ENCODE measurements around the gene CFAP97D2. TPM values are rescaled to one million over a fixed set of nuclear protein-coding genes. Genes with fewer than 3 reads are reported as not detected.
"Not testable (repeated sequence)": the region's sequence is repeated elsewhere in the genome, so short reads cannot be mapped to it uniquely, and the experiment has no call there.

Gene CFAP97D2
- polyA plus RNA-seq, 4 donors = 10.1 TPM; not detected in 3

GRCh38 chr13:114260814-114261213, 81.8 kb downstream of the CFAP97D2 start:
- no peak for DNase-seq (ENCODE audit: low read depth in 4 of 4, low spot score in 3 of 4)

GRCh38 chr13:114261328-114261965, 82.4 kb downstream of the CFAP97D2 start:
- DNase-seq (ENCODE audit: low read depth in 4 of 4, low spot score in 3 of 4) = no peak

DNA sequence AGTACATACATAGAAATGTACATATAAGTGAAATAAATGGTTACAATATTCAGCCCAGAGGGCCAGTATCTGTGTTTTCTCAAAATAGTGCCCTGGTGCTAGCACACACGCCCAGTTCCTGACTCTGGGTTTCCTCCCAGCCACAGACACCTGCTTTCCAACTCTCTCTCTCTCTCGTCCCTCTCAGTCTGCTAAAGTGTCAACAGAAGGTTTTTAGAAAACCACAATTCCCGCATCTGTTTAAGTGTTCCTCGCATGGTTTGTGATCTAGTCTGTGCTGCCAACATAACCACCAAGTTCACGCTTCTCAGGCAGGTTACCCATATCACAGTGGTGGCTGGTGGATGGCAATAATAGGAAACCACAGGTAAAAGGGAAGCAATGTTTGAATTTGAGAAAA, 84.5 kb downstream of the CFAP97D2 start:
- no peak for DNase-seq (ENCODE audit: low read depth in 4 of 4, low spot score in 3 of 4)

DNA sequence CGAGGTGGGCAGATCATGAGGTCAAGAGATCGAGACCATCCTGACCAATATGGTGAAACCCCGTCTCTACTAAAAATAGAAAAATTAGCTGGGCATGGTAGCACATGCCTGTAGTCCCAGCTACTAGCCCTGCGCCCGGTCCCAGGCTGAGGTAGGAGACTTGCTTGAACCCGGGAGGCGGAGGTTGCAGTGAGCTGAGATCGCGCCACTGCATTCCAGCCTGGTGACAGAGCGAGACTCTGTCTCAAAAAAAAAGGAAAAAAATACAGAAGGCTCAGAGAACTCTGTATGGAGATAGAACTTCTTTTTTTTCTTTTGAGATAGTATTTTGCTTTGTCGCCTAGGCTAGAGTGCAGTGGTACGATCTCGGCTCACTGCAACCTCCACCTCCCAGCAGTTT, 85.3 kb downstream of the CFAP97D2 start:
- not testable (repeated sequence) for DNase-seq (ENCODE audit: low read depth in 4 of 4, low spot score in 3 of 4)

- no peak for DNase-seq (ENCODE audit: low read depth in 4 of 4, low spot score in 3 of 4)
Measured at GRCh38 chr13:114264886-114265611, 86.0 kb downstream of the CFAP97D2 start.

GRCh38 chr13:114266241-114266640, 87.2 kb downstream of the CFAP97D2 start:
- no peak for DNase-seq (ENCODE audit: low read depth in 4 of 4, low spot score in 3 of 4)

- DNase-seq (ENCODE audit: low read depth in 4 of 4, low spot score in 3 of 4) = no peak
Measured at GRCh38 chr13:114268344-114269280, 89.6 kb downstream of the CFAP97D2 start.

DNA sequence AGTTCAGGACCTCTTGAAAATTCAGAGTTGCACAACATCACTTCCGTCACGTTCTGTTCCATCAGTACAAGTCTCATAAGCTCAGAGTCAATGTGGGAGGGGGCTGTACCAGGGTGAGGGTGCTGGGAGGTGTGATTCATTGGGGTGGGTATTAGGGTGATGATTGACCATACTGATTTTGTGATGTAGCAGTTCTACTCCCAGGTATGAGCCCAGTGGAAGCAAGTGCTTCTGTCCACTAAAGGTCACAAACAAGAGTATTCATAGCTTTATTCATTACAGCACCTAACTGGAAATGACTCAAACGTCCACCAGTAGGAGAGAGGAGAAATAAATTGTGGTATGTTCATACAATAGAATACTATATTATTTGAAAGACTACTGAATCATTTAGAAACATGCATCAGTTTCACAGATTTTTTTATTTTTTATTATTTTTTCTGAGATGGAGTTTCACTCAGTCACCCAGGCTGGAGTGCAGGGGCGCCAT, 90.3 kb downstream of the CFAP97D2 start:
- DNase-seq (ENCODE audit: low read depth in 4 of 4, low spot score in 3 of 4) = no peak

Other genes with a start within 250 kb of the CFAP97D2 start
- under 1 TPM; 0.13 to 0.16 (median 0.15) TPM for gene C13orf46, start 205.2 kb upstream of the CFAP97D2 start, polyA plus RNA-seq (ENCODE audit: insufficient read length in 4 of 4)
- gene RASA3, start 46.6 kb upstream of the CFAP97D2 start, polyA plus RNA-seq (ENCODE audit: insufficient read length in 4 of 4) = 10 to 100 TPM; 13.5 to 14.5 (median 14.2) TPM
- gene CDC16, start 55.6 kb downstream of the CFAP97D2 start, polyA plus RNA-seq (ENCODE audit: insufficient read length in 4 of 4) = 100 to 1,000 TPM; 109 to 191 (median 123) TPM
- 100 to 1,000 TPM in 1 of 4 donors, 10 to 100 TPM in 3; 86.3 to 120 (median 98.8) TPM for gene UPF3A, start 102.3 kb downstream of the CFAP97D2 start, polyA plus RNA-seq (ENCODE audit: insufficient read length in 4 of 4)
- gene CHAMP1, start 135.2 kb downstream of the CFAP97D2 start, polyA plus RNA-seq (ENCODE audit: insufficient read length in 4 of 4) = 10 to 100 TPM; 31.4 to 42.8 (median 40.8) TPM